ENCODE data around the gene PRKCA. TPM values are rescaled to one million over a fixed set of nuclear protein-coding genes. Genes with fewer than 3 reads are reported as not detected.

Gene PRKCA
- total RNA-seq, 1 donor from 2014 or later, result 5.6 TPM

DNA sequence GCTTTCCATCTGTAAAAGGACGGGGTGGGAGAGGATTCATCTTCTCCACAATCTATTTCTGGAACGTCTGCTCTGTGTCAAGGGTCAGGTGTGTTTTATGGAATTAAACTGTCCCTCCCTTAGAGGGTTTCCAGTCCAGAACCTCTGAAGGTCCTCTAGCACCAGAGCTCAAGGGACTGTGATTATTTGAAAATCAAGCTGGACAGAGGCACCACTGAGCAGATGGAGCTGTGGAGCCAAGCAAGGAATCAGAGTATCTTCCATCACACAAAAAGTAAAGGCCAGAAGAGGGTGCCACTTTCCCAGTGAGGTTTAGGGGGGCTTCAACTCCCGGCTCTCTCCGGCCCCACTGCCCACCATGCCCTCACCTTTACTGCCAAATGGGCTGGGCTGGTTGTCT is 539.3 kb downstream of the PRKCA start:
- H3K27ac ChIP-seq (replicated peaks), result no peak overlapping the region
- H3K4me3 ChIP-seq, result no peak overlapping the region
- TF ChIP-seq CTCF (IDR thresholded peaks at IDR 0.05; ENCODE audit: borderline replicate concordance), result no peak
- peaks cover 7% of the 10 kb centered on the region for H3K9me3 ChIP-seq (replicated peaks)
- intact Hi-C loops (cut with micrococcal nuclease), result no loop called here
- no peaks in the 10 kb centered on the region for H3K36me3 ChIP-seq
- no peaks in the 10 kb centered on the region for H3K4me1 ChIP-seq
- H3K27me3 ChIP-seq (ENCODE audit: low read depth), result peaks cover 51% of the 10 kb centered on the region
- DNase-seq, result no peak

DNA sequence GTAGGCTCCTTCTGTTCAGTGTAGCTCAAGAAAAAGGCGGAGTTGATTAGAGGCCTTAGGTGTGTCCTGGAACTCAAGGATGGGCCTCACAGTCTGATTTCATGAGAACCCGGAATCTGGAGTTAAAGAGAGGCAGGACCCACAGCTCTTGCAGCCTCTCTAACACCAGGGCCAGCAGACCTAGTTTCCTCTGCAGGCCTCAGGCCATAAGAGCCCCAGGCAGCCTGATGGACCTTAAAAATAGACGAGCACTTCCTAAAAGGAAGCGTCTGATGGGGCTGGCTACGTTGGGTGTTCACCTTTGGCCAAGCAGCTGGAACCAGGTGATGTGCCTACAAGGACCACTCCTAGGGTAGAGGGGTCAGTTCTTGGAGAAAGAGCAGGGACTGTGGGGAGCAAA is 540.1 kb downstream of the PRKCA start:
- H3K36me3 ChIP-seq, result no peaks in the 10 kb centered on the region
- no peak for TF ChIP-seq CTCF (IDR thresholded peaks at IDR 0.05; ENCODE audit: borderline replicate concordance)
- H3K9me3 ChIP-seq (replicated peaks), result peaks cover 7% of the 10 kb centered on the region
- intact Hi-C loops (cut with micrococcal nuclease), result no loop called here
- no peaks in the 10 kb centered on the region for H3K4me1 ChIP-seq
- H3K27ac ChIP-seq (replicated peaks), result no peak overlapping the region
- H3K4me3 ChIP-seq, result no peak overlapping the region
- DNase-seq, result no peak
- peaks cover 49% of the 10 kb centered on the region for H3K27me3 ChIP-seq (ENCODE audit: low read depth)

DNA sequence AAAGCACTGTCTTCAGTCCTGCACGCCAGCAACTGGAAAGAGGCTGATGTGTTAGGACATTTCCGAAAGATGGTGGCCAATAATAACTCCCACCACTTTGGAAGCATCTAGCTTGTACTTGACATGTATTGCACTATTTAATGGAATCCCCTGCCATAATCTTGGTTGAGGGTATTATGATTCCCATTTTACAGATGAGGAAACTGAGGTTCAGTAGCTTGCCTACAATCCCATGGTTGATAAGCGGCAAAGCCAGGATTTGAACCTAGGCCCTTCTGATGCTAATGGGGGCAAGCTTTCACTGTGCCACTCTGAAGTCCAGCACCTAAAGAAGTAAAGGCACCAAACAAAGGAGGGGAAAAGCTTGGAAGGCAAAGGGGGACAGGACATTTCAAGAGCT is 540.5 kb downstream of the PRKCA start:
- Histone ChIP-seq H3K4me1 (no peaks in the 10 kb centered on the region), H3K27ac (replicated peaks) (no peak overlapping the region), H3K9me3 (replicated peaks) (peaks cover 7% of the 10 kb centered on the region), H3K4me3 (no peak overlapping the region), H3K27me3 (ENCODE audit: low read depth) (peaks cover 48% of the 10 kb centered on the region), H3K36me3 (no peaks in the 10 kb centered on the region)
- no peak for DNase-seq
- intact Hi-C loops (cut with micrococcal nuclease), result no loop called here
- no peak for TF ChIP-seq CTCF (IDR thresholded peaks at IDR 0.05; ENCODE audit: borderline replicate concordance)

DNA sequence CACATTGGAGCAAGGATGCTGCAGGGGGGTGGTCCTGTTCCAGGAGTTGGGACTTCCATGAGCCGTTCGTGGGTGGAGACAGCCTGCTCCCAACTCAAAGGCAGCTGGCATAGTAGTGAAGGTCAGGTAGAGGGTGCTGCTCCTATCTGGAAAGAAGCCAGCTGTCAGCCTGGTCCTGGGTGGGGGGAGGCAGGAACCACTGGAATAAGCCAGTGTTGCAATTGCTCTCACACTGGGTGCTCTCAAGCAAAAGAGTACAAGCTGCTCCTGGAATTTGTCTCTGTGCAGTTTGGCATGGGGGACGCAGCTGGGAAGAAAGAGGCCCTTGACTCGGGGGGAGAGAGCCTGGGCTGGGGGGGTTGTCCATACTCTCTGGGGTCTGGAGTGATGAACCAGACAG is 541.2 kb downstream of the PRKCA start:
- DNase-seq, result no peak
- H3K9me3 ChIP-seq (replicated peaks), result peaks cover 7% of the 10 kb centered on the region
- intact Hi-C loops (cut with micrococcal nuclease), result no loop called here
- TF ChIP-seq CTCF (IDR thresholded peaks at IDR 0.05; ENCODE audit: borderline replicate concordance), result no peak
- no peak overlapping the region for H3K4me3 ChIP-seq
- H3K27ac ChIP-seq (replicated peaks), result no peak overlapping the region
- no peaks in the 10 kb centered on the region for H3K36me3 ChIP-seq
- peaks cover 48% of the 10 kb centered on the region for H3K27me3 ChIP-seq (ENCODE audit: low read depth)
- H3K4me1 ChIP-seq, result no peaks in the 10 kb centered on the region

- no peak for DNase-seq
- Histone ChIP-seq H3K4me3 (no peak overlapping the region), H3K27me3 (ENCODE audit: low read depth) (peaks cover 20% of the 10 kb centered on the region), H3K9me3 (replicated peaks) (peaks cover 7% of the 10 kb centered on the region), H3K4me1 (peaks cover 11% of the 10 kb centered on the region), H3K27ac (replicated peaks) (no peak overlapping the region), H3K36me3 (no peaks in the 10 kb centered on the region)
- TF ChIP-seq CTCF (IDR thresholded peaks at IDR 0.05; ENCODE audit: borderline replicate concordance), result no peak
- intact Hi-C loops (cut with micrococcal nuclease), result no loop called here
Observed at GRCh38 chr17:66847704-66848103, 545.3 kb downstream of the PRKCA start.

- Histone ChIP-seq H3K4me1 (peaks cover 11% of the 10 kb centered on the region), H3K36me3 (no peaks in the 10 kb centered on the region), H3K4me3 (no peak overlapping the region), H3K27me3 (ENCODE audit: low read depth) (peaks cover 20% of the 10 kb centered on the region), H3K27ac (replicated peaks) (no peak overlapping the region), H3K9me3 (replicated peaks) (peaks cover 7% of the 10 kb centered on the region)
- intact Hi-C loops (cut with micrococcal nuclease), result no loop called here
- DNase-seq, result no peak
- TF ChIP-seq CTCF (IDR thresholded peaks at IDR 0.05; ENCODE audit: borderline replicate concordance), result no peak
Observed at GRCh38 chr17:66848496-66848895, 546.1 kb downstream of the PRKCA start.
